HG03342 (cell line): ENCODE results near the gene TLR8.
"Not testable (repeated sequence)": the region's sequence is repeated elsewhere in the genome, so short reads cannot be mapped to it uniquely, and the experiment has no call there.

Source experiments
- ATAC-seq: cut with Tn5 transposase; IDR thresholded peaks from one replicate; pipeline ENCODE4 v1.9.1; 2021; ENCODE audit warnings: mild to moderate bottlenecking, moderate library complexity; ENCODE audit not compliant: unreplicated experiment

Gene TLR8

DNA sequence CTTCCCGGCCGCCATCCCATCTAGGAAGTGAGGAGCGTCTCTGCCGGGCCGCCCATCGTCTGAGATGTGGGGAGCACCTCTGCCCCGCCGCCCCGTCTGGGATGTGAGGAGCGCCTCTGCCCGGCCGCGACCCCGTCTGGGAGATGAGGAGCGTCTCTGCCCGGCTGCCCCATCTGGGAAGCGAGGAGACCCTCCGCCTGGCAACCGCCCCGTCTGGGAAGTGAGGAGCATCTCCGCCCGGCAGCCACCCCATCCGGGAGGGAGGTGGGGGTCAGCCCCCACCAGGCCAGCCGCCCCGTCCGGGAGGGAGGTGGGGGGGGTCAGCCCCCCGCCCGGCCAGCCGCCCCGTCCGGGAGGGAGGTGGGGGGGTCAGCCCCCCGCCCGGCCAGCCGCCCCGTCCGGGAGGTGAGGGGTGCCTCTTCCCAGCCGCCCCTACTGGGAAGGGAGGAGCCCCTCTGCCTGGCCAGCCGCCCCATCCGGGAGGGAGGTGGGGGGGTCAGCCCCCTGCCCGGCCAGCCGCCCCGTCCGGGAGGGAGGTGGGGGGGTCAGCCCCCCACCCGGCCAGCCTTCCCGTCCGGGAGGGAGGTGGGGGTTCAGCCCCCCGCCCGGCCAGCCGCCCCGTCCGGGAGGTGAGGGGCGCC lies 56.9 kb downstream of the TLR8 start:
- not testable (repeated sequence) for ATAC-seq

GRCh38 chrX:12965131-12965940 lies 58.9 kb downstream of the TLR8 start:
- ATAC-seq: no peak

DNA sequence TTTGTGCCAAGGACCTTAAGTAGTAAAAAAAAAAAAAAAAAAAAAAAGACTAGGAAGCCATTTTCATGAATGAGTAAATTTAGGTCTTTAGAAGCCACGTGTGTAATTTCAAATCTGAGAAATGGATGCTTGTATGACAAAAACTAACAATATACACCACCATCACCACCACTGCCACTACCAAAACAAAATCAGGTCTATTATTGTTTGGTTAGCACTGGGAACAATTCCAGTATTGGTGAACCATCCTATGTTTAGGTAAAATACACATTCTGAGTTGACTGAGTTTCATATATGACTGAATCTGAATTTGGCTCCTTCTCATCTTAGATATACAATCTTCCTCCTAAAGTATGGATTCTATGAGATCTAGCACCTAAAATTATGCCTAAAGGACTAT lies 59.7 kb downstream of the TLR8 start:
- ATAC-seq: no peak

DNA sequence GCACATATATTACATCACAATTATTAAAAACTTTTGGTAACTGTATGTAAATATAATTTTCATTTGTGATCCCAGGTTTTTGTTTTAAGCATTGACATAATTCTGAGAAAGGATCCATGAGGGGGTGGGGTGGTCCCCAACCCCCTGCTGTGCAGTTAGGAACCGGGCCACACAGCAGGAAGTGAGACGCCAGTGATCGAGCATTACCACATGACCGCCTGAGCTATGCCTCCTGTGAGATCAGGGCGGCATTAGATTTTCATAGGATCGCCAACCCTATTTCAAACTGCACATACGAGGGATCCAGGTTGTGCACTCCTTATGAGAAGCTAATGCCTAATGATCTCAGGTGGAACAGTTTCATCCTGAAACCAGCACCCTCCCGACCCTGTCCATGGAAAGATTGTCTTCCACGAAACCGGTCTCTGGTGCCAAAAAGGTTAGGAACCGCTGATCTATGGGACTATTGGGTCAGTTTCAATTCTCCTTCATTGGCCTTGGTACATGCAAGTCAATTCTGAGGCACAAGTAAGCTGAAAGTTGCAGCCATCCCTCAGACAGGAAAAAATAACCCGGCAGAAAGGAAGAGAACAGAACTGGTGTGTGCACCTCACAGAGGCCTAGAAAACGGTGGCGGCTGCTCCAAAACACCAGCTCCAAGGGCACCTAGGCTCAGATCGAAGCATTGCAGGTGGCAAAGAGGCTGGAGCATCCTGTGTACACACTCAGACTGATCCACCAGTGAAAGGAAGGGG lies 61.5 kb downstream of the TLR8 start:
- no peak for ATAC-seq

- no peak for ATAC-seq
These were observed 64.3 kb downstream of the TLR8 start for GRCh38 chrX:12970691-12971202.

GRCh38 chrX:12971282-12972003 lies 65.0 kb downstream of the TLR8 start:
- ATAC-seq: no peak

DNA sequence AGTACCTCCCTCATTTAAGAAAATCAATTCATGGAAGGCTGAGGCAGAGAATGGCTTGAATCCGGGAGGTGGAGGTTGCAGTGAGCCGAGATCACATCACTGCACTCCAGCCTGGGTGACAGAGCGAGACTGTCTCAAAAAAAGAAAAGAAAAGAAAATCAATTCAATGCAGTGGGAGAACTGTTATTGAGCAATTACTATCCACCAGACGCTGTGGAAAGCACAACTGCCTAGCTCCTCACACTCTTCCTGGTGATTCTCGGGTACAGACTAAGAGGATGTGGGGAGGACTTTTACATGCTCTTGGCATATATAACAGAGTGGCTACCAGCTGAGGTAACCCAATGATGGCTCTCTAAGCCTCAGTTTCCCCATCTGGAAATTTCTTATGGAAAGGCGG lies 65.8 kb downstream of the TLR8 start:
- no peak for ATAC-seq
